ENCODE measurements around the gene SEMA3B.
"Not testable (repeated sequence)": the region's sequence is repeated elsewhere in the genome, so short reads cannot be mapped to it uniquely, and the experiment has no call there.

SEMA3B gene

GRCh38 chr3:50242851-50243542 is 25.9 kb upstream of the SEMA3B start:
- TF ChIP-seq CTCF (IDR thresholded peaks at IDR 0.05; ENCODE audit: insufficient read depth, low read depth, low read length, missing control alignments): no peak
- H3K4me3 ChIP-seq (ENCODE audit: low read length): no peak overlapping the region
- peak; percentile 58 for DNase-seq (ENCODE audit: low read depth)

DNA sequence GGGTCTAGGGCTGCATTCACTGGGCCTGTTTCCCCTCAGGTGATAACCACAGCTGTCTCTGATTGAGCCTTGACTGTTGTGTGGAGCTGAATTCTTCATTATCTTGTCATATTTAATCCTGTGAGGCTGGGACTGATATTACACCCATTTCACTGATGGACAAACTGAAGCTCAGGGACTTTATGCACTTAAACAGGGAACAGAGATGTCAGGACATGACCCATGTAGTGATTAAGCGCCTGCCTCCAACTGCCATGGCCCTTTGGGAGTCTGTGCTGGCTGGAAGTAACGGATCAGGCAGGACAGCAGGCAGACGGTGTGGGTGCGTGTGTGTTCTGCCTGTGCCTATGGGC is 25.4 kb upstream of the SEMA3B start:
- no peak for TF ChIP-seq CTCF (IDR thresholded peaks at IDR 0.05; ENCODE audit: insufficient read depth, low read depth, low read length, missing control alignments)
- H3K4me3 ChIP-seq (ENCODE audit: low read length): no peak overlapping the region
- no peak for DNase-seq (ENCODE audit: low read depth)

DNA sequence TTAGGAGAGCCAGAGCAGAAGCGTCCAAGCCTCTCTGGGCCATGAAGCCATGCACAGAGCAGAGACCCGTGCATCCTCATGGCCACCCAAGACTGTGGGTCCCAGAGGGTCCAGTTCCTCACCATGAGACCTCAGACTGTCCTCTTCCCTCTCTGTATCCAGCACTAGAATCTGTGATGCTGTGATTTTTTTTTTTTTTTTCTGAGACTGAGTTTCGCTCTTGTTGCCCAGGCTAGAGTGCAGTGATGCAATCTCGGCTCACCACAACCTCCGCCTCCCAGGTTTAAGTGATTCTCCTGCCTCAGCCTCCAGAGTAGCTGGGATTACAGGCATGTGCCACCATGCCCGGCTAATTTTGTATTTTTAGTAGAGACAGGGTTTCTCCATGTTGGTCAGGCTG is 24.1 kb upstream of the SEMA3B start:
- not testable (repeated sequence) for DNase-seq (ENCODE audit: low read depth); H3K4me3 ChIP-seq (ENCODE audit: low read length)

- no peak for DNase-seq (ENCODE audit: low read depth)
- H3K4me3 ChIP-seq (ENCODE audit: low read length): no peak overlapping the region
- TF ChIP-seq CTCF (IDR thresholded peaks at IDR 0.05; ENCODE audit: insufficient read depth, low read depth, low read length, missing control alignments): no peak
Observed at GRCh38 chr3:50245251-50245745, 23.6 kb upstream of the SEMA3B start.

DNA sequence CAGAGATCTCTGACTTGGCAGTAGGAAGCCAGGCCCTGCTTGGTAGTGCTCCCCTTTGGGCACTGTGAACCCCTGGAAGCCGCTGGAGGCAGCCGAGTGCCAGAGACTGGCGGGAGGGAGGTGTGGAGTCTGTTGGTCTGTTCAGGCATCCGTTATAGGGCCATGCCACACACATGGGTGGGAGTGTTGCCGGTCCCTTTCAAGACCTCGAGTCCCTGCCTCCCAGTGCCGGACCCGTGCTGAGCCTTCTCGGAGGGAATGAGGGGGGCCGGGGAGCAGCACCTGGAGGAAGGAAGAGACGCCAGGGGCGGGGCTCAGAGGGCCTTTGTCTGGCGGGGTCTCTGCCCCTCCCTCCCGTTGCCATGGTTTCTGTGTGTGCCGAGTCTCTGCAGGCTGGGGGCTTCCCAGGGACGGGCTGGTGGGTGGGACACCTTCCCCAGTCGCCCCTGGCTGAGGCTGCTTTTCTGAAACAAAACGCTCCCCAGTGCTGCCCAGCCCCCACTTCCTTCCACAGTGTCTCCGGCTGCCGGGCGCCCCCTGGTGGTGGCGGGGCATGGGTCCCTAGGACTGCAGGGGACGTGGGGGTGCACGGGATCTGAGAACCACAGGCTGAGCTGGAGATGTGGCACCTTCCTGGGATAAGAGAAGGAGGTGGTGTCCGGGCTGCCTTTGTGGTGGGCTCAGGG is 23.0 kb upstream of the SEMA3B start:
- peak; percentile 93 for TF ChIP-seq CTCF (IDR thresholded peaks at IDR 0.05; ENCODE audit: insufficient read depth, low read depth, low read length, missing control alignments)
- peak; percentile 90 for DNase-seq (ENCODE audit: low read depth)
- H3K4me3 ChIP-seq (ENCODE audit: low read length): peak overlapping the region; percentile 27

DNA sequence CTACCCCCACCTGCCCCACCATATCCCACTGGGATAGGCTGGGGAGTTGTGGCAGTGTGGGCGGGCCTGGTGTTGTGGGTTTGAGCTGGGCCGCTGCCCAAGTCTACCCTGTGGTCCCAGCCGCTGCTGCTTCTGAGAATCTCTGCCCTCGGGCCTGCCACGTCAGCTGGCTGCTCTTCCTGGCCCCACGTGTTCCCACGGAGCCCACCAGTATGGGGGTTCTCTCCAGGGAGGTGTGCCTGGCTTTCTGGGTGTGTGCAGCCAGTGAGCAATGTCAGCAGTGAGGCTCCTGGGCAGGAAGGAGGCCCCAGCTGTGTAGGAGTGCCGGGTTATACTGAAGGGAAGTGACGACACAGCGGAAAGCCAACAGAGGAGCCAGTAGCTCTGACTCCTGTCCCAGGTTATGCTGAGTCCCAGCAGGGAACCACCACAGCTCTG is 22.4 kb upstream of the SEMA3B start:
- DNase-seq (ENCODE audit: low read depth): peak; percentile 98
- H3K4me3 ChIP-seq (ENCODE audit: low read length): no peak overlapping the region
- TF ChIP-seq CTCF (IDR thresholded peaks at IDR 0.05; ENCODE audit: insufficient read depth, low read depth, low read length, missing control alignments): no peak

- no peak overlapping the region for H3K4me3 ChIP-seq (ENCODE audit: low read length)
- DNase-seq (ENCODE audit: low read depth): peak; percentile 76
- no peak for TF ChIP-seq CTCF (IDR thresholded peaks at IDR 0.05; ENCODE audit: insufficient read depth, low read depth, low read length, missing control alignments)
Observed at GRCh38 chr3:50248387-50248786, 20.6 kb upstream of the SEMA3B start.
